ENCODE results near the gene GNAO1. TPM values are rescaled to one million over a fixed set of nuclear protein-coding genes. Genes with fewer than 3 reads are reported as not detected.

Gene GNAO1
- total and polyA plus RNA-seq, 5 donors from 2014 or later, result 3.0 TPM; not detected in 4

DNA sequence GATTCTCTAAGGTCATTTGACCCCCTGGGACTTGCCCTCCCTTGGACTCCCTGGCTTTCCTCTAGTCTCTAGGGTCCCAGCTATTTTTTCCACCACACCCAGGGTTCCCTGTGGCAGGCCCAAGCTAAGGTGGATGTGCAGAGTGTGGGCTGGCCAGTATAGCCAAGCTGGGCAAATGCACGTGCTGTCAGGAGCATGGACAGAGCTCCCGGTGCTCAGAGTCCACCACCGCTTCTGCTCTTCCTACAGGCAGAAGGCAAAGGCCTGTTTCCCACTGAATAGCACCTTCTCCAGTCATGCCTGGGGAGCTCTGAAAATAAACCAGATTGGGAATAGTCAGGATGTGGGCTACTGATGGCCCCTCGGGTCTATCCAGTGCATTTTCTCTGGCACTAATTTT, 53.3 kb downstream of the GNAO1 start:
- H3K27me3 Mint-ChIP-seq, result peaks cover 6% of the 10 kb centered on the region
- no peak overlapping the region for H3K27ac ChIP-seq (ENCODE audit: insufficient read depth, low read length, poor library complexity, severe bottlenecking)
- H3K4me1 ChIP-seq (ENCODE audit: control insufficient read depth, insufficient read depth, low read length, poor library complexity, severe bottlenecking), result no peaks in the 10 kb centered on the region
- ATAC-seq (ENCODE audit: low read depth in 2 of 2) (no peak), DNase-seq (no peak)
- no peaks in the 10 kb centered on the region for H3K4me1 Mint-ChIP-seq
- no peaks in the 10 kb centered on the region for H3K9me3 Mint-ChIP-seq
- H3K9me3 ChIP-seq (ENCODE audit: control insufficient read depth in 2 of 2, low read length in 2 of 2), result no peaks in the 10 kb centered on the region
- H3K36me3 Mint-ChIP-seq, result no peaks in the 10 kb centered on the region
- no peaks in the 10 kb centered on the region for H3K27me3 ChIP-seq (ENCODE audit: control insufficient read depth, insufficient read depth, low read length)
- no peak overlapping the region for H3K27ac Mint-ChIP-seq
- H3K36me3 ChIP-seq (ENCODE audit: control insufficient read depth, insufficient read depth, low read length), result no peaks in the 10 kb centered on the region
- H3K4me3 ChIP-seq (ENCODE audit: low read depth, low read length), result no peak overlapping the region
- H3K4me3 Mint-ChIP-seq, result no peak overlapping the region

DNA sequence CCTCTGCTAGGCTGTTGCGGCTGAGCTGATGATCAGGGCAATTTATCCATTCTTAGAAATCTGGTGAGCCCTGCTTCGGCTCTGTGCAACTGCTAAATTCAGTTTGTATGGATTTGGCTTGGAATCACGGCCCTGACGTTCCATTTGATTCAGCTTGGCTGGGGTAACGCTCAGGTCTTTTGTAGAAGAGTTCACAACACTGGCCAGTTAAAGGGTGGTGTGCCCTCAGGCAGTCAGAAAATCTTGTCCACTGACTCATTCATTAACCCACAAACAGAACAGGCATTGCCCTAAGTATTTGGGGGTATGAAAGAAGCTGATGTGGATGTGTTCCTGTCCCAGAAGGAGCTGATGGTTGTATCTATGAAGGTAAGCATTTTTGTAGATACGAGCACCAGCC, 53.9 kb downstream of the GNAO1 start:
- Histone ChIP-seq H3K4me3 (ENCODE audit: low read depth, low read length) (no peak overlapping the region), H3K9me3 (ENCODE audit: control insufficient read depth in 2 of 2, low read length in 2 of 2) (no peaks in the 10 kb centered on the region), H3K4me1 (ENCODE audit: control insufficient read depth, insufficient read depth, low read length, poor library complexity, severe bottlenecking) (no peaks in the 10 kb centered on the region), H3K27ac (ENCODE audit: insufficient read depth, low read length, poor library complexity, severe bottlenecking) (no peak overlapping the region), H3K36me3 (ENCODE audit: control insufficient read depth, insufficient read depth, low read length) (no peaks in the 10 kb centered on the region), H3K27me3 (ENCODE audit: control insufficient read depth, insufficient read depth, low read length) (no peaks in the 10 kb centered on the region)
- H3K27ac Mint-ChIP-seq, result no peak overlapping the region
- ATAC-seq (ENCODE audit: low read depth in 2 of 2), result no peak
- no peaks in the 10 kb centered on the region for H3K36me3 Mint-ChIP-seq
- no peaks in the 10 kb centered on the region for H3K9me3 Mint-ChIP-seq
- no peak for DNase-seq
- no peak overlapping the region for H3K4me3 Mint-ChIP-seq
- H3K4me1 Mint-ChIP-seq, result no peaks in the 10 kb centered on the region
- H3K27me3 Mint-ChIP-seq, result peaks cover 6% of the 10 kb centered on the region

DNA sequence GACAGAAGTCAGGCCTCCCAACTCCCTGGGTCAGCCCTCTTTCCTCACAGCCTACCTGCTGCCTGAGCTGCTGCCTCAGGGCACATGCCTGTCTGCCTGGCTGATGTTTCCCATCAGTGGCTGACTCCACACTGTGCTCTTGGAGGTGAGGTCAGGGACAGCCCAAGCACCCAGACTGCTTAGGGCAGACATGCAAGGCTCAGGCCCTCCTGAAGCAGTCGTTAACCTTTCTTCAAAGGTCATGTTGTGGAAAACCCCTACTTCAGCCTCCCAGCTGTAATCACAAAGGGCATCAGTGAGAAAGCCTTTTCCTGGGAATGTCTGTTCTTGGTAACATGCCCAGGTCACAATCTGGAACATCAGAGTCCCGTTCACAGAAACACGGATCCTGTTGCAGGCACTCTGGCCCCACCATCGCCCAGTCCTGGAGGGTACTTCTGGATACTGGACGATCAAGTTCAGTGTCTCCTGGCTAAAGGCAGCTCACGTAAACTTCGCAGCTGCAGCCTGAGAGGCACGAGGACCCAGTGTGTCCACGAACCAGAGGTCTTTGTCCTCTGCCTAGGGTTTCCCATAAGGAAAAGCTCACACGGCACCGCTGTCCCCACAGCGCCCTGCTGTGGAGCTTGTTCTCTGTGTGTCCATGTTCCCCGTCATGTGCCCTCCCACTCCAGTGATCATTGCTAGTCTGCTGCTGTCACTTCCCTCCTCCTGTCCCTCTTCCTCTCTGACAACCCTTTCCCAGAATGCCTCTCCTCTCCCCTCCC, 54.9 kb downstream of the GNAO1 start:
- Mint-ChIP-seq H3K9me3 (no peaks in the 10 kb centered on the region), H3K4me3 (no peak overlapping the region), H3K27me3 (peaks cover 6% of the 10 kb centered on the region), H3K4me1 (no peaks in the 10 kb centered on the region), H3K36me3 (no peaks in the 10 kb centered on the region), H3K27ac (no peak overlapping the region)
- Histone ChIP-seq H3K27me3 (ENCODE audit: control insufficient read depth, insufficient read depth, low read length) (no peaks in the 10 kb centered on the region), H3K4me3 (ENCODE audit: low read depth, low read length) (no peak overlapping the region), H3K36me3 (ENCODE audit: control insufficient read depth, insufficient read depth, low read length) (no peaks in the 10 kb centered on the region), H3K27ac (ENCODE audit: insufficient read depth, low read length, poor library complexity, severe bottlenecking) (no peak overlapping the region), H3K4me1 (ENCODE audit: control insufficient read depth, insufficient read depth, low read length, poor library complexity, severe bottlenecking) (no peaks in the 10 kb centered on the region), H3K9me3 (ENCODE audit: control insufficient read depth in 2 of 2, low read length in 2 of 2) (no peaks in the 10 kb centered on the region)
- DNase-seq (no peak), ATAC-seq (ENCODE audit: low read depth in 2 of 2) (no peak)

DNA sequence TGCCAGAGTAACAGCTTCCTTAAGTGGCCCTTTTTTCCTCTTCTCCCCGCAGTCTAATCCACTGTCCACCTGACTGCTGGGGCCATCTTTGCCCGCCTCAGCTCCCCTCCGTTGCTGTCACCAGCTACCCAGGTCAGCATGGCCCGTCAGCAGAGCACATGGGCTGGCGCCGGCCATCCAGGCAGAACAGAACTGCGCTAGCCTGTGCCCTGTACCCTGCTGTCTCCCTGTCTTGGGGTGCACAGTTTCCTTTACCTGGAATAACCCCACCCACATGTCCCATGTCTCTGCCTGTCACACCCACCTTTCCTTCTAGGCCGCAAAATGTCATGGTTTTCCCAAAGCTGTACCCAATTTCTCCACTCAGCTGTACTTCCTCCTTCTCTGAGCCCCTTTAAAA, 55.7 kb downstream of the GNAO1 start:
- Histone ChIP-seq H3K27ac (ENCODE audit: insufficient read depth, low read length, poor library complexity, severe bottlenecking) (no peak overlapping the region), H3K9me3 (ENCODE audit: control insufficient read depth in 2 of 2, low read length in 2 of 2) (no peaks in the 10 kb centered on the region), H3K27me3 (ENCODE audit: control insufficient read depth, insufficient read depth, low read length) (no peaks in the 10 kb centered on the region), H3K36me3 (ENCODE audit: control insufficient read depth, insufficient read depth, low read length) (no peaks in the 10 kb centered on the region), H3K4me1 (ENCODE audit: control insufficient read depth, insufficient read depth, low read length, poor library complexity, severe bottlenecking) (no peaks in the 10 kb centered on the region), H3K4me3 (ENCODE audit: low read depth, low read length) (no peak overlapping the region)
- Mint-ChIP-seq H3K9me3 (no peaks in the 10 kb centered on the region), H3K36me3 (no peaks in the 10 kb centered on the region), H3K4me3 (no peak overlapping the region), H3K27me3 (peaks cover 6% of the 10 kb centered on the region), H3K4me1 (no peaks in the 10 kb centered on the region), H3K27ac (no peak overlapping the region)
- DNase-seq, result no peak
- no peak for ATAC-seq (ENCODE audit: low read depth in 2 of 2)

DNA sequence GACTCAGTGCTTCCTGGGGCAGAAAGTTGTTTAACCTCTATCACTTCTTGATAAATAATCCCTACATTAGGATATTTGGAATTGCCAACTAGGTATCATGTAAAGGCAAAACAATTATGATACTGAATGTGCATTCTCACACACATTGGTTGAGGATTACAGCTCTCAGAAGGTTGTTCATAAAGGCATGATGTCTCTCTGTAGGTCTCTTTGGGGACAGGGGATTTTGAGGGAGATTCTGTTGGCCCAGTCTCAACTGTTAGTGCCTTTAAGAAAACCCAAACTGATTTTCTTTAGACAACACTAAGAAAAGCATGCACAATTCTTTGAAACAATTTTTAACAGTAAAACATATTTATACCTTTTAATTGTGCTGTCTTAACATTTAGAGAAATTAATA, 56.5 kb downstream of the GNAO1 start:
- DNase-seq (no peak), ATAC-seq (ENCODE audit: low read depth in 2 of 2) (no peak)
- Mint-ChIP-seq H3K4me1 (no peaks in the 10 kb centered on the region), H3K9me3 (no peaks in the 10 kb centered on the region), H3K27ac (no peak overlapping the region), H3K4me3 (no peak overlapping the region), H3K36me3 (no peaks in the 10 kb centered on the region), H3K27me3 (peaks cover 6% of the 10 kb centered on the region)
- Histone ChIP-seq H3K27me3 (ENCODE audit: control insufficient read depth, insufficient read depth, low read length) (no peaks in the 10 kb centered on the region), H3K4me1 (ENCODE audit: control insufficient read depth, insufficient read depth, low read length, poor library complexity, severe bottlenecking) (no peaks in the 10 kb centered on the region), H3K9me3 (ENCODE audit: control insufficient read depth in 2 of 2, low read length in 2 of 2) (no peaks in the 10 kb centered on the region), H3K36me3 (ENCODE audit: control insufficient read depth, insufficient read depth, low read length) (no peaks in the 10 kb centered on the region), H3K27ac (ENCODE audit: insufficient read depth, low read length, poor library complexity, severe bottlenecking) (no peak overlapping the region), H3K4me3 (ENCODE audit: low read depth, low read length) (no peak overlapping the region)

DNA sequence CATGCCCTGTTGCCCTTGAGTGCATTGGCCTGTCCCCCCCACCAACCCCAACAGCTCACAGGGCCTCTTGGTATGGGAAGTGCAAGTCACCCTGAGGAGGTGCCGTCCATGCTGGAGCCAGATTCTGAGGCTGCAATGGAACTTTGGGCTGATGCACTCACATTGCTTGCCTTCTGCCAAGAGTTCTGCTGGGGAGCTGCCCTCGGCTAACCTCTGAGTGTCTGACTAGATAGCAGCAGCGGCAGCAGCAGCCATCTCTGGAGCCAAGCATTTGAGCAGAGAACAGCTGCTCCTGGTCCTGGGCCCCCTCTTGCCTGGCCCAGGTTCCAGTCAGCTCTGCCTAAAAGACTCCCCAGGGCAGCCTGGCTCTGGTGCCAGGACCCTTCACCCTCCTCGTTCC, 61.5 kb downstream of the GNAO1 start:
- H3K4me1 ChIP-seq (ENCODE audit: control insufficient read depth, insufficient read depth, low read length, poor library complexity, severe bottlenecking), result no peaks in the 10 kb centered on the region
- H3K9me3 Mint-ChIP-seq, result no peaks in the 10 kb centered on the region

DNA sequence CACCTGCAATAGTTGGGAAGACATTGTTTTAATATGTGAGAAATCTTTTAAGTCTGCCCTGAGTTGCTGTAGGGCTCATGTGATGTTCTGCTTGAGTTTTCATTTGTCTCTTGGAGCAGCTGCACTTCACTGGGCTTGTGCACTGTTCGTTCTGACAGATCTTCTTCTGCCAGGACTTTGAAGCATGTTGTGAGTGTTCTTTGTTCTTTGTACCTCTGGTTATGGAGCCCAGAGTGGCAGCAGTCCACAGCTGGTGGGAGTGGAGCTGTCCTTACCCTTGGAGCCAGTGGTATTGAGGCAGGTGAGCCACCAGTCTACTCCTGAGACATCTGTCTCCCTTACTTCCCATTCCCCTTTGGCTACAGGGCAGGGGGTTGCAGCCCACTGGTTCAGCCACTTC, 64.6 kb downstream of the GNAO1 start:
- Histone ChIP-seq H3K4me1 (ENCODE audit: control insufficient read depth, insufficient read depth, low read length, poor library complexity, severe bottlenecking) (no peaks in the 10 kb centered on the region), H3K27me3 (ENCODE audit: control insufficient read depth, insufficient read depth, low read length) (no peaks in the 10 kb centered on the region), H3K27ac (ENCODE audit: insufficient read depth, low read length, poor library complexity, severe bottlenecking) (no peak overlapping the region), H3K36me3 (ENCODE audit: control insufficient read depth, insufficient read depth, low read length) (no peaks in the 10 kb centered on the region), H3K9me3 (ENCODE audit: control insufficient read depth in 2 of 2, low read length in 2 of 2) (no peaks in the 10 kb centered on the region), H3K4me3 (ENCODE audit: low read depth, low read length) (no peak overlapping the region)
- Mint-ChIP-seq H3K9me3 (no peaks in the 10 kb centered on the region), H3K27ac (no peak overlapping the region), H3K36me3 (no peaks in the 10 kb centered on the region), H3K4me1 (no peaks in the 10 kb centered on the region), H3K4me3 (no peak overlapping the region), H3K27me3 (peaks cover 13% of the 10 kb centered on the region)
- ATAC-seq (ENCODE audit: low read depth in 2 of 2), result no peak
- no peak for DNase-seq

More for the DNA sequence above, 61.5 kb downstream of the GNAO1 start:
- Mint-ChIP-seq H3K4me1 (no peaks in the 10 kb centered on the region), H3K4me3 (no peak overlapping the region), H3K27ac (no peak overlapping the region), H3K27me3 (peaks cover 15% of the 10 kb centered on the region), H3K36me3 (no peaks in the 10 kb centered on the region)
- DNase-seq (no peak), ATAC-seq (ENCODE audit: low read depth in 2 of 2) (no peak)
- Histone ChIP-seq H3K4me3 (ENCODE audit: low read depth, low read length) (no peak overlapping the region), H3K36me3 (ENCODE audit: control insufficient read depth, insufficient read depth, low read length) (no peaks in the 10 kb centered on the region), H3K27me3 (ENCODE audit: control insufficient read depth, insufficient read depth, low read length) (no peaks in the 10 kb centered on the region), H3K9me3 (ENCODE audit: control insufficient read depth in 2 of 2, low read length in 2 of 2) (no peaks in the 10 kb centered on the region), H3K27ac (ENCODE audit: insufficient read depth, low read length, poor library complexity, severe bottlenecking) (no peak overlapping the region)

DNA sequence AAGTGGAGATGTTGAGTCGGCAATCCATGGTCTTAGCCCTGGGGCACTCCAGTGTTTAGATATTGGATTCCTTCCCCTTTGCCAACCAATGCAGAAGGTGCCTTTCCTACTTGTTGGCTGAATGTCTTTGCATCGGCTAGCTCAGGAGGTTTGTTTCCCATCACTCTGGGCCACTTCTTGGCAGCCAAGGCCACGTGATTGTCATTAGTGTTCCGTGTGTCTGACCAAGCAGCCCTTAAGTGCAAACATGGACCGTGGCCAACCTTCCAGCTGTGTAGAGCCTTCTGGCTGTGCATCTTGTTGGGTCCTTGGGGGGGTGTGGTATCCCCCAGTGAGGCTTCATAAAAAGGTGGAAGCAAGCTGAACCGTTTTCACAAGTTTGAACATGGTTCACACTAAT, 66.0 kb downstream of the GNAO1 start:
- Histone ChIP-seq H3K27me3 (ENCODE audit: control insufficient read depth, insufficient read depth, low read length) (no peaks in the 10 kb centered on the region), H3K9me3 (ENCODE audit: control insufficient read depth in 2 of 2, low read length in 2 of 2) (no peaks in the 10 kb centered on the region), H3K4me3 (ENCODE audit: low read depth, low read length) (no peak overlapping the region), H3K36me3 (ENCODE audit: control insufficient read depth, insufficient read depth, low read length) (no peaks in the 10 kb centered on the region), H3K27ac (ENCODE audit: insufficient read depth, low read length, poor library complexity, severe bottlenecking) (no peak overlapping the region), H3K4me1 (ENCODE audit: control insufficient read depth, insufficient read depth, low read length, poor library complexity, severe bottlenecking) (peaks cover 11% of the 10 kb centered on the region)
- no peak for ATAC-seq (ENCODE audit: low read depth in 2 of 2)
- Mint-ChIP-seq H3K36me3 (no peaks in the 10 kb centered on the region), H3K4me1 (peaks cover 2 to 13% (median 5%) of the 10 kb centered on the region in 4 donors), H3K27ac (no peak overlapping the region), H3K9me3 (no peaks in the 10 kb centered on the region), H3K27me3 (peaks cover 13% of the 10 kb centered on the region), H3K4me3 (no peak overlapping the region)
- DNase-seq, result no peak

Data from CD4-positive, CD25-positive, alpha-beta regulatory T cell (primary cell).